HepG2 (cell line): Measurements from ENCODE around the gene AMBRA1. TPM values are rescaled to one million over a fixed set of nuclear protein-coding genes. Genes with fewer than 3 reads are reported as not detected.

Source experiments
- ATAC-seq: fragments of 200-7000 bp; cut with Tn5 transposase; 3 replicates; pipeline ENCODE4 v1.9.1; 2020; ENCODE audit warnings: mild to moderate bottlenecking, moderate library complexity
- BruUV-seq: library from RNA; stranded (reverse); fragments of 400-500 nt; replicated peaks from 2 replicates; lab custom pipeline; 2021; lab: Mats Ljungman, UMichigan
- CTCF ChIA-PET: fragments of 300-600 bp; formaldehyde crosslinking; extraction: SDS; loops from one replicate; lab custom pipeline; 2021; ENCODE audit warnings: low total read pairs, inconsistent platforms, low intra/inter-chr PET ratio; lab: Yijun Ruan, JAX
- POLR2A ChIA-PET: fragments of 350-600 bp; sonication (Branson Sonifier 250); formaldehyde crosslinking; loops from one replicate; lab custom pipeline; 2020; ENCODE audit warnings: antibody characterized with exemption, inconsistent platforms; lab: Yijun Ruan, JAX
- DNase-seq: peaks from one replicate; pipeline ENCODE4 v3.0.0-alpha.2; 2015; ENCODE audit warnings: low spot score
- FAIRE-seq: peaks from 3 replicates; lab custom pipeline; 2011; peaks lifted over from hg19 to GRCh38; lab: Jason Lieb, UNC
- H2AFZ ChIP-seq: one replicate; pipeline ENCODE4 v1.6.1; 2011; ENCODE audit warnings: low read length, inconsistent platforms
- H3K27ac ChIP-seq: fragments of 300-600 bp; 3 replicates; pipeline ENCODE4 v1.8.0; 2011; ENCODE audit warnings: mixed run types, mild to moderate bottlenecking, mixed read lengths, low read length, inconsistent platforms; ENCODE audit not compliant: insufficient read depth; ENCODE audit errors: extremely low read length
- H3K27me3 ChIP-seq, 2 experiments: fragments of 200-600 bp in 1 of 2; 2 replicates in 1 of 2; 3 replicates in 1 of 2; pipeline versions ENCODE4 v1.6.0 to v1.8.0; 2011; ENCODE audit warnings: low read length in 2 of 2, mild to moderate bottlenecking in 2 of 2, moderate library complexity in 2 of 2, inconsistent platforms in 1 of 2; ENCODE audit not compliant: insufficient read depth in 2 of 2, control insufficient read depth in 1 of 2
- H3K36me3 ChIP-seq, 2 experiments: fragments of 200-600 bp in 1 of 2; replicated peaks in 1 of 2; 2 replicates in 1 of 2; 3 replicates in 1 of 2; pipeline versions ENCODE4 v1.5.1 to v1.8.0; 2011; ENCODE audit warnings: low read length in 2 of 2, inconsistent platforms in 1 of 2; ENCODE audit not compliant: insufficient read depth in 2 of 2, control insufficient read depth in 1 of 2
- H3K4me1 ChIP-seq: 2 replicates; pipeline ENCODE4 v1.5.1; 2012; ENCODE audit warnings: low read length, inconsistent platforms; ENCODE audit not compliant: insufficient read depth
- H3K4me2 ChIP-seq: 2 replicates; pipeline ENCODE4 v1.6.0; 2011; ENCODE audit warnings: low read depth, low read length, inconsistent platforms
- H3K4me3 ChIP-seq, 3 experiments: fragments of 200-600 bp in 1 of 3; sonication (generic), shearing (Covaris generic) in 1 of 3; replicated peaks in 1 of 3; 2 replicates each; pipeline ENCODE4 v1.5.1; 2011 to 2016; ENCODE audit warnings: low read length in 3 of 3, inconsistent platforms in 2 of 3, low read depth in 2 of 3, mild to moderate bottlenecking in 2 of 3, control low read depth in 1 of 3, mixed read lengths in 1 of 3; ENCODE audit not compliant: insufficient read depth in 1 of 3
- H3K79me2 ChIP-seq: one replicate; pipeline ENCODE4 v1.6.1; 2011; ENCODE audit warnings: low read length, inconsistent platforms; ENCODE audit not compliant: insufficient read depth
- H3K9ac ChIP-seq: 2 replicates; pipeline ENCODE4 v1.6.0; 2011; ENCODE audit warnings: mild to moderate bottlenecking, low read depth, low read length, inconsistent platforms; ENCODE audit not compliant: insufficient read depth
- H3K9me3 ChIP-seq: 2 replicates; pipeline ENCODE4 v1.5.1; 2012; ENCODE audit warnings: mild to moderate bottlenecking, low read length
- H4K20me1 ChIP-seq: 2 replicates; pipeline ENCODE4 v1.6.0; 2011; ENCODE audit warnings: inconsistent platforms, mild to moderate bottlenecking, low read length, moderate library complexity; ENCODE audit not compliant: insufficient read depth
- IRX3 ChIP-seq: sonication (generic); formaldehyde crosslinking; IDR thresholded peaks from 2 replicates; pipeline ENCODE4 v1.8.1; 2023; ENCODE audit warnings: mild to moderate bottlenecking, low read depth, missing genetic modification reagents, borderline replicate concordance
- KDM4B ChIP-seq: sonication (generic); formaldehyde crosslinking; IDR thresholded peaks from 2 replicates; pipeline ENCODE4 v1.4.0; 2020; ENCODE audit warnings: missing genetic modification reagents
- MAZ ChIP-seq, 2 experiments: sonication (generic) in 1 of 2; formaldehyde crosslinking in 1 of 2; IDR thresholded peaks; 2 replicates each; pipeline versions ENCODE4 v1.5.0 to v1.6.1; 2012 to 2020; ENCODE audit warnings: low read depth in 2 of 2, mild to moderate bottlenecking in 2 of 2, borderline replicate concordance in 1 of 2, improper control_type of control experiment in 1 of 2, low read length in 1 of 2, missing genetic modification reagents in 1 of 2, moderate library complexity in 1 of 2
- POLR2G ChIP-seq: fragments of 200-400 bp; formaldehyde crosslinking; IDR thresholded peaks from 2 replicates; pipeline ENCODE4 v1.6.1; 2018; ENCODE audit warnings: mild to moderate bottlenecking, low read depth, low read length, moderate library complexity
- SIN3A ChIP-seq: IDR thresholded peaks from 2 replicates; pipeline ENCODE4 v1.6.1; 2011; ENCODE audit warnings: low read depth, mild to moderate bottlenecking, control low read depth, low read length, borderline replicate concordance
- SRSF9 ChIP-seq: fragments of 200-400 bp; formaldehyde crosslinking; IDR thresholded peaks from 2 replicates; pipeline ENCODE4 v1.6.1; 2018; ENCODE audit warnings: borderline replicate concordance, mild to moderate bottlenecking, low read depth, low read length; ENCODE audit not compliant: insufficient read depth, poor library complexity, severe bottlenecking
- SUZ12 ChIP-seq: fragments of 150-350 bp; IDR thresholded peaks from 2 replicates; pipeline ENCODE4 v1.6.1; 2014; ENCODE audit warnings: low read depth, low read length
- ZFY ChIP-seq: sonication (generic); formaldehyde crosslinking; IDR thresholded peaks from 2 replicates; pipeline ENCODE4 v1.4.0; 2020; ENCODE audit warnings: missing genetic modification reagents
- ZNF335 ChIP-seq: sonication (generic); formaldehyde crosslinking; IDR thresholded peaks from 2 replicates; pipeline ENCODE4 v1.4.0; 2020; ENCODE audit warnings: missing genetic modification reagents
- ZNF350 ChIP-seq: sonication (generic); formaldehyde crosslinking; IDR thresholded peaks from 2 replicates; pipeline ENCODE4 v1.4.0; 2020; ENCODE audit warnings: mild to moderate bottlenecking, low read depth, missing genetic modification reagents, borderline replicate concordance
- ZSCAN12 ChIP-seq: sonication (generic); formaldehyde crosslinking; IDR thresholded peaks from 2 replicates; pipeline ENCODE4 v1.9.0; 2021; ENCODE audit warnings: mild to moderate bottlenecking, missing genetic modification reagents
- WGBS: methylation state at CpG from one replicate; pipeline ENCODE4 v1.1.6; 2017; ENCODE audit warnings: low lambda C conversion rate; 5-methylcytosine and 5-hydroxymethylcytosine counted together
- in situ Hi-C: cut with HindIII; loops from 2 replicates; pipeline ENCODE4 v1.10.0; 2017; ENCODE audit warnings: low pct_unique_long_range_greater_than_20kb; ENCODE audit not compliant: extremely low pct_ligation_motif_present
- intact Hi-C: fragments of 100-400 bp; cut with micrococcal nuclease; formaldehyde crosslinking; loops from one replicate; pipeline ENCODE4 v1.10.0; 2022; ENCODE audit not compliant: unreplicated experiment
- polyA plus RNA-seq, 8 experiments: library from polyadenylated mRNA; depleted of rRNA in 3 of 8; stranded (reverse) in 7 of 8; unstranded in 1 of 8; fragments of >200 nt; fragmentation: Illumina TruSeq in 4 of 8; extraction: Trizol in 4 of 8; gene quantifications; 2 replicates each; pipeline versions ENCODE4 v1.2.1 to v1.2.3, GENCODE V29; 2011 to 2016; ENCODE audit warnings: low read depth in 4 of 8, missing spikeins in 1 of 8, mixed read lengths in 1 of 8; ENCODE audit not compliant: insufficient read depth in 1 of 8
- total RNA-seq, 5 experiments: library from RNA; depleted of rRNA; stranded (reverse); fragments of >200 nt; fragmentation: Illumina TruSeq; extraction: Trizol; gene quantifications; 2 replicates each; pipeline ENCODE4 v1.2.3, GENCODE V29; 2016; ENCODE audit warnings: low read depth in 1 of 5
- TF ChIP-seq, protein P1 (sequence below): sonication (generic); formaldehyde crosslinking; IDR thresholded peaks from 2 replicates; pipeline ENCODE4 v1.4.0; 2020; ENCODE audit warnings: low read depth, missing genetic modification reagents
- TF ChIP-seq, protein P2 (sequence below): sonication (generic); formaldehyde crosslinking; IDR thresholded peaks from 2 replicates; pipeline ENCODE4 v1.4.0; 2020; ENCODE audit warnings: missing genetic modification reagents
- TF ChIP-seq, protein P3 (sequence below): IDR thresholded peaks from 2 replicates; pipeline ENCODE4 v1.6.1; 2016; ENCODE audit warnings: missing genetic modification reagents, missing compliant biosample characterization
- TF ChIP-seq, protein P4 (sequence below): IDR thresholded peaks from 2 replicates; pipeline ENCODE4 v1.6.1; 2016; ENCODE audit warnings: low read depth, borderline replicate concordance

Gene AMBRA1
- total and polyA plus RNA-seq, 2 of the 13 experiments (the other 11 are each of a cell fraction or from before 2014, with no cell fraction given), result 15.7 to 26.0 TPM

DNA sequence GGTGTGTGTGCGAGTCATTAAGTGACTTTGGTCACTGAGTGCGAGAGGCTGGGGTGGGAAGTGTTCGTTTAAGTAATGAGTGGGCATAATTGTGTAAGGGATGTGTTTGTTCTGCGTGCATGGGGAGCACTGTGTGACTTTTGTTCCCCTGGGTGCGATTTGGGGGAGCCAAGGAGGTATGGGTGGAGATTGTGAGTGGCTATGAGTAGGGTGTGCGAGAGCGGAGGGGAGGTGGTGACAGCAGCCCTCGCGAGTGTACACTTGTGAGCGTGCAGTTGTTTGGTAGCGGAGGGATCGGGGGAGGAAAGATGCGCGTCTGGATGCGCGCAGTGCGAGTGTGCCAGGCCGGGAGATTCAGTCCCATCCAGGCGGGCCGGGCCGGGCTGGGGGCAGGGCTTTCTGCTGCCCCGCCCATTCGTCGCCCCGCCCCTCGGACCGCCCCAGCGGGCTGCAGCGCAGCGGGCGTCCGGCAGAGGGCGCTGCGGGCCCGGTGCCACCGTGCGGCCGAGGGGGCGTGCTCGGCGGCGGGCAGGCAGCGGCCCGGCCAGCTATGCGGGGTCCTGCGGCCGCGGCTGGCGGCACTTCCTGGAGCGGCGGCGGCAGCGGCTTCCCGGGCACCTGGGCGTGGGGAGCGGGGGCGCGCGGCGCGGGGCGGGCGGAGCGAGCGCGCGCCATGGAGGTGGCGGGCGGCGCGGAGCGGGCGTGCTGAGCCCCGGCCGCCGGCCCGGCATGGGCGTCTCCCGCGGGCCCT is 246.8 kb downstream of the AMBRA1 start, which contains the start of gene DGKZ:
TSS of gene DGKZ (plus strand) at position 578 of the 751 bp plus-strand sequence. CDS start 197 bp downstream, outside the sequence.
- peaks cover 75% of the 10 kb centered on the region for H3K4me1 ChIP-seq
- POLR2A ChIA-PET, result interaction anchor here (0.5 to 1.6 kb wide), 2 partner anchors 103 to 105 kb away, joined by 3 to 4 read pairs; no protein-coding TSS in a partner anchor
- H3K9ac ChIP-seq, result peak within 1 kb of the TSS; percentile 73
- WGBS, result 24% methylated on average over 17 of the region's 80 CpGs
- BruUV-seq, result no TSS peak
- H3K9me3 ChIP-seq, result no peaks in the 10 kb centered on the region
- no peaks in the 10 kb centered on the region for H4K20me1 ChIP-seq
- peak; percentile 66 for DNase-seq
- H3K79me2 ChIP-seq, result peaks cover 10% of the 10 kb centered on the region
- intact Hi-C loops, result no loop called here
- H3K27me3 ChIP-seq, result peaks cover 0 to 9% of the 10 kb centered on the region in 2 experiments; a peak in 3 of 5 replicates
- CTCF ChIA-PET, result no interaction called here
- H3K4me3 ChIP-seq, result peak within 1 kb of the TSS; percentile 73 to 99 (median 88)
- peak; percentile 71 for ATAC-seq
- no peaks in the 10 kb centered on the region for H3K36me3 ChIP-seq
- FAIRE-seq, result no peak
- peak within 1 kb of the TSS; percentile 94 for H3K4me2 ChIP-seq
- no peak within 1 kb of the TSS for H3K27ac ChIP-seq
- in situ Hi-C loops, result no loop called here
- no peak within 1 kb of the TSS for H2AFZ ChIP-seq
- no peak for TF ChIP-seq ZSCAN12
- TF ChIP-seq ZFY (CRISPR knock-in tag), result peak; percentile 57; the same call in 1 of the 2 replicates
- TF ChIP-seq, protein P1, sequence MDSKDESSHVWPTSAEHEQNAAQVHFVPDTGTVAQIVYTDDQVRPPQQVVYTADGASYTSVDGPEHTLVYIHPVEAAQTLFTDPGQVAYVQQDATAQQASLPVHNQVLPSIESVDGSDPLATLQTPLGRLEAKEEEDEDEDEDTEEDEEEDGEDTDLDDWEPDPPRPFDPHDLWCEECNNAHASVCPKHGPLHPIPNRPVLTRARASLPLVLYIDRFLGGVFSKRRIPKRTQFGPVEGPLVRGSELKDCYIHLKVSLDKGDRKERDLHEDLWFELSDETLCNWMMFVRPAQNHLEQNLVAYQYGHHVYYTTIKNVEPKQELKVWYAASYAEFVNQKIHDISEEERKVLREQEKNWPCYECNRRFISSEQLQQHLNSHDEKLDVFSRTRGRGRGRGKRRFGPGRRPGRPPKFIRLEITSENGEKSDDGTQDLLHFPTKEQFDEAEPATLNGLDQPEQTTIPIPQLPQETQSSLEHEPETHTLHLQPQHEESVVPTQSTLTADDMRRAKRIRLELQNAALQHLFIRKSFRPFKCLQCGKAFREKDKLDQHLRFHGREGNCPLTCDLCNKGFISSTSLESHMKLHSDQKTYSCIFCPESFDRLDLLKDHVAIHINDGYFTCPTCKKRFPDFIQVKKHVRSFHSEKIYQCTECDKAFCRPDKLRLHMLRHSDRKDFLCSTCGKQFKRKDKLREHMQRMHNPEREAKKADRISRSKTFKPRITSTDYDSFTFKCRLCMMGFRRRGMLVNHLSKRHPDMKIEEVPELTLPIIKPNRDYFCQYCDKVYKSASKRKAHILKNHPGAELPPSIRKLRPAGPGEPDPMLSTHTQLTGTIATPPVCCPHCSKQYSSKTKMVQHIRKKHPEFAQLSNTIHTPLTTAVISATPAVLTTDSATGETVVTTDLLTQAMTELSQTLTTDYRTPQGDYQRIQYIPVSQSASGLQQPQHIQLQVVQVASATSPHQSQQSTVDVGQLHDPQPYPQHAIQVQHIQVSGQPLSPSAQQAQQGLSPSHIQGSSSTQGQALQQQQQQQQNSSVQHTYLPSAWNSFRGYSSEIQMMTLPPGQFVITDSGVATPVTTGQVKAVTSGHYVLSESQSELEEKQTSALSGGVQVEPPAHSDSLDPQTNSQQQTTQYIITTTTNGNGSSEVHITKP (CRISPR knock-in tag), result no peak
- TF ChIP-seq, protein P2, sequence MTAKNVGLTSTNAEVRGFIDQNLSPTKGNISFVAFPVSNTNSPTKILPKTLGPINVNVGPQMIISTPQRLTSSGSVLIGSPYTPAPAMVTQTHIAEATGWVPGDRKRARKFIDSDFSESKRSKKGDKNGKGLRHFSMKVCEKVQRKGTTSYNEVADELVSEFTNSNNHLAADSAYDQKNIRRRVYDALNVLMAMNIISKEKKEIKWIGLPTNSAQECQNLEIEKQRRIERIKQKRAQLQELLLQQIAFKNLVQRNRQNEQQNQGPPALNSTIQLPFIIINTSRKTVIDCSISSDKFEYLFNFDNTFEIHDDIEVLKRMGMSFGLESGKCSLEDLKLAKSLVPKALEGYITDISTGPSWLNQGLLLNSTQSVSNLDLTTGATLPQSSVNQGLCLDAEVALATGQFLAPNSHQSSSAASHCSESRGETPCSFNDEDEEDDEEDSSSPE (CRISPR knock-in tag), result peak; percentile 58
- TF ChIP-seq ZNF350 (CRISPR knock-in tag), result no peak
- TF ChIP-seq IRX3 (CRISPR knock-in tag), result peak; percentile 67; the same call in 1 of the 2 replicates
- TF ChIP-seq, protein P3, sequence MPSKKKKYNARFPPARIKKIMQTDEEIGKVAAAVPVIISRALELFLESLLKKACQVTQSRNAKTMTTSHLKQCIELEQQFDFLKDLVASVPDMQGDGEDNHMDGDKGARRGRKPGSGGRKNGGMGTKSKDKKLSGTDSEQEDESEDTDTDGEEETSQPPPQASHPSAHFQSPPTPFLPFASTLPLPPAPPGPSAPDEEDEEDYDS (CRISPR knock-in tag), result peak; percentile 46; the same call in 1 of the 2 replicates
- no peak for TF ChIP-seq POLR2G
- 0 out of 2 replicates have a peak, but pooled peaks have one; percentile 31 for TF ChIP-seq MAZ (IDR thresholded peaks at IDR 0.05; ENCODE audit: borderline replicate concordance, low read depth, low read length)
- peak; percentile 80 for TF ChIP-seq MAZ (CRISPR knock-in tag; IDR thresholded peaks at IDR 0.05; ENCODE audit: low read depth)
- no peak for TF ChIP-seq KDM4B (CRISPR knock-in tag)
- TF ChIP-seq SIN3A, result peak; percentile 49; the same call in 1 of the 2 replicates
- no peak for TF ChIP-seq SUZ12
- TF ChIP-seq, protein P4, sequence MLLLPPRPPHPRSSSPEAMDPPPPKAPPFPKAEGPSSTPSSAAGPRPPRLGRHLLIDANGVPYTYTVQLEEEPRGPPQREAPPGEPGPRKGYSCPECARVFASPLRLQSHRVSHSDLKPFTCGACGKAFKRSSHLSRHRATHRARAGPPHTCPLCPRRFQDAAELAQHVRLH (CRISPR knock-in tag), result no peak
- no peak for TF ChIP-seq SRSF9
- TF ChIP-seq ZNF335 (CRISPR knock-in tag), result peak; percentile 97
